Neural progenitor cell (in vitro differentiated cells): ENCODE data around the gene GRIK2. TPM values are rescaled to one million over a fixed set of nuclear protein-coding genes. Genes with fewer than 3 reads are reported as not detected.

Source experiments
- DNase-seq: peaks from one replicate; pipeline ENCODE4 v3.0.0-alpha.2; 2016; ENCODE audit warnings: low spot score
- H2AFZ ChIP-seq: fragments of 200-600 bp; sonication (generic); replicated peaks from 2 replicates; pipeline ENCODE4 v1.6.1; 2016; ENCODE audit warnings: antibody characterized with exemption
- H3F3A ChIP-seq: fragments of 200-600 bp; sonication (generic); 2 replicates; pipeline ENCODE4 v1.6.1; 2016; ENCODE audit warnings: antibody characterized with exemption, low read depth
- H3K27ac ChIP-seq: fragments of 200-600 bp; sonication (generic); 2 replicates; pipeline ENCODE4 v1.5.1; 2016; ENCODE audit warnings: mild to moderate bottlenecking
- H3K27me3 ChIP-seq: fragments of 200-600 bp; sonication (generic); 2 replicates; pipeline ENCODE4 v1.6.1; 2016; ENCODE audit warnings: mild to moderate bottlenecking, moderate library complexity
- H3K36me3 ChIP-seq: fragments of 200-600 bp; sonication (generic); 2 replicates; pipeline ENCODE4 v1.5.1; 2016
- H3K4me1 ChIP-seq: fragments of 200-600 bp; sonication (generic); 2 replicates; pipeline ENCODE4 v1.6.1; 2016; ENCODE audit warnings: mixed run types
- H3K4me2 ChIP-seq: fragments of 200-600 bp; sonication (generic); 2 replicates; pipeline ENCODE4 v1.6.1; 2016
- H3K4me3 ChIP-seq: fragments of 200-600 bp; sonication (generic); 2 replicates; pipeline ENCODE4 v1.5.1; 2016
- H3K79me2 ChIP-seq: fragments of 200-600 bp; sonication (generic); 2 replicates; pipeline ENCODE4 v1.6.1; 2016; ENCODE audit warnings: low read depth
- H3K9ac ChIP-seq: fragments of 200-600 bp; sonication (generic); 2 replicates; pipeline ENCODE4 v1.6.1; 2016
- H3K9me3 ChIP-seq: fragments of 200-600 bp; sonication (generic); 2 replicates; pipeline ENCODE4 v1.5.1; 2016; ENCODE audit warnings: low read depth
- H4K20me1 ChIP-seq: fragments of 200-600 bp; sonication (generic); 2 replicates; pipeline ENCODE4 v1.6.1; 2016; ENCODE audit warnings: low read depth
- H3K27ac Mint-ChIP-seq: 3 replicates; pipeline ENCODE4 v1.8.0; 2021; ENCODE audit warnings: mixed read lengths
- H3K27me3 Mint-ChIP-seq: 2 replicates; pipeline ENCODE4 v1.8.0; 2022; ENCODE audit warnings: low read depth, mild to moderate bottlenecking, inconsistent platforms, moderate library complexity, mixed read lengths; ENCODE audit not compliant: insufficient read depth
- H3K36me3 Mint-ChIP-seq: 3 replicates; pipeline ENCODE4 v1.8.0; 2021; ENCODE audit warnings: mixed read lengths
- H3K4me1 Mint-ChIP-seq: 3 replicates; pipeline ENCODE4 v1.8.0; 2021; ENCODE audit warnings: mixed read lengths
- H3K4me3 Mint-ChIP-seq: 3 replicates; pipeline ENCODE4 v1.8.0; 2021; ENCODE audit warnings: mild to moderate bottlenecking, moderate library complexity, mixed read lengths
- H3K9me3 Mint-ChIP-seq: 3 replicates; pipeline ENCODE4 v1.8.0; 2020; ENCODE audit warnings: mixed read lengths
- CTCF ChIP-seq: fragments of 200-600 bp; sonication (generic); IDR thresholded peaks from 2 replicates; pipeline ENCODE4 v1.5.1; 2017; ENCODE audit warnings: antibody characterized with exemption, mild to moderate bottlenecking
- EZH2 ChIP-seq: fragments of 200-600 bp; sonication (generic); IDR thresholded peaks from 2 replicates; pipeline ENCODE4 v1.6.1; 2017; ENCODE audit warnings: antibody characterized with exemption, mild to moderate bottlenecking, moderate library complexity
- EZH2phosphoT487 ChIP-seq: fragments of 200-600 bp; sonication (generic); IDR thresholded peaks from 2 replicates; pipeline ENCODE4 v1.6.1; 2017; ENCODE audit warnings: antibody characterized with exemption
- total RNA-seq: library from RNA; depleted of rRNA; stranded (reverse); fragments of >200 nt; gene quantifications from 2 replicates; pipeline ENCODE4 v1.2.3, GENCODE V29; 2015; ENCODE audit warnings: low replicate concordance

Gene GRIK2
- total RNA-seq, 1 donor from 2014 or later: 0.88 TPM

GRCh38 chr6:101444717-101445116, 51.2 kb downstream of the GRIK2 start:
- Mint-ChIP-seq H3K4me1 (peaks cover 4% of the 10 kb centered on the region), H3K27ac (no peak overlapping the region), H3K27me3 (no peaks in the 10 kb centered on the region), H3K36me3 (no peaks in the 10 kb centered on the region), H3K9me3 (no peaks in the 10 kb centered on the region), H3K4me3 (no peak overlapping the region)
- Histone ChIP-seq H3K79me2 (no peaks in the 10 kb centered on the region), H3F3A (no peaks in the 10 kb centered on the region), H3K27me3 (no peaks in the 10 kb centered on the region), H3K4me2 (no peak overlapping the region), H3K4me1 (no peaks in the 10 kb centered on the region), H3K36me3 (no peaks in the 10 kb centered on the region), H2AFZ (no peak overlapping the region), H3K9me3 (no peaks in the 10 kb centered on the region), H3K27ac (no peak overlapping the region), H4K20me1 (no peaks in the 10 kb centered on the region), H3K9ac (no peak overlapping the region), H3K4me3 (no peak overlapping the region)
- TF ChIP-seq CTCF: no peak
- no peak for TF ChIP-seq EZH2
- no peak for TF ChIP-seq EZH2phosphoT487
- DNase-seq: no peak

- no peaks in the 10 kb centered on the region for H3F3A ChIP-seq
- no peaks in the 10 kb centered on the region for H3K27me3 ChIP-seq
- TF ChIP-seq EZH2 (no peak), CTCF (no peak), EZH2phosphoT487 (no peak)
- H3K9me3 ChIP-seq: no peaks in the 10 kb centered on the region
- H4K20me1 ChIP-seq: no peaks in the 10 kb centered on the region
- no peak overlapping the region for H3K27ac Mint-ChIP-seq
- H3K9ac ChIP-seq: no peak overlapping the region
- no peak overlapping the region for H2AFZ ChIP-seq
- no peaks in the 10 kb centered on the region for H3K9me3 Mint-ChIP-seq
- H3K4me1 ChIP-seq: no peaks in the 10 kb centered on the region
- no peak overlapping the region for H3K4me3 ChIP-seq
- no peaks in the 10 kb centered on the region for H3K27me3 Mint-ChIP-seq
- no peaks in the 10 kb centered on the region for H3K36me3 Mint-ChIP-seq
- H3K4me2 ChIP-seq: no peak overlapping the region
- no peak for DNase-seq
- no peaks in the 10 kb centered on the region for H3K79me2 ChIP-seq
- peaks cover 4% of the 10 kb centered on the region for H3K4me1 Mint-ChIP-seq
- no peaks in the 10 kb centered on the region for H3K36me3 ChIP-seq
- H3K4me3 Mint-ChIP-seq: no peak overlapping the region
- H3K27ac ChIP-seq: no peak overlapping the region
Observed at GRCh38 chr6:101445527-101445926, 52.0 kb downstream of the GRIK2 start.

- Histone ChIP-seq H4K20me1 (no peaks in the 10 kb centered on the region), H3K27me3 (no peaks in the 10 kb centered on the region), H3K9ac (no peak overlapping the region), H3K4me1 (peaks cover 4% of the 10 kb centered on the region), H3K4me3 (no peak overlapping the region), H3F3A (no peaks in the 10 kb centered on the region), H3K9me3 (no peaks in the 10 kb centered on the region), H3K79me2 (no peaks in the 10 kb centered on the region), H3K4me2 (no peak overlapping the region), H2AFZ (no peak overlapping the region), H3K27ac (no peak overlapping the region), H3K36me3 (no peaks in the 10 kb centered on the region)
- DNase-seq: no peak
- no peaks in the 10 kb centered on the region for H3K9me3 Mint-ChIP-seq
- no peaks in the 10 kb centered on the region for H3K36me3 Mint-ChIP-seq
- TF ChIP-seq EZH2phosphoT487: no peak
- TF ChIP-seq EZH2: no peak
- no peak for TF ChIP-seq CTCF
- peaks cover 13% of the 10 kb centered on the region for H3K4me1 Mint-ChIP-seq
- no peaks in the 10 kb centered on the region for H3K27me3 Mint-ChIP-seq
- no peak overlapping the region for H3K4me3 Mint-ChIP-seq
- no peak overlapping the region for H3K27ac Mint-ChIP-seq
Observed at GRCh38 chr6:101450901-101451300, 57.4 kb downstream of the GRIK2 start.

- no peaks in the 10 kb centered on the region for H3K9me3 Mint-ChIP-seq
- no peaks in the 10 kb centered on the region for H3K27me3 Mint-ChIP-seq
- H3K27ac Mint-ChIP-seq: no peak overlapping the region
- H3K79me2 ChIP-seq: no peaks in the 10 kb centered on the region
- no peaks in the 10 kb centered on the region for H3K36me3 Mint-ChIP-seq
- no peaks in the 10 kb centered on the region for H4K20me1 ChIP-seq
- TF ChIP-seq EZH2phosphoT487 (no peak), CTCF (no peak), EZH2 (no peak)
- H3K4me1 Mint-ChIP-seq: peaks cover 13% of the 10 kb centered on the region
- no peak overlapping the region for H3K4me2 ChIP-seq
- no peaks in the 10 kb centered on the region for H3K36me3 ChIP-seq
- no peak for DNase-seq
- no peak overlapping the region for H3K4me3 ChIP-seq
- no peak overlapping the region for H2AFZ ChIP-seq
- H3K4me3 Mint-ChIP-seq: no peak overlapping the region
- no peaks in the 10 kb centered on the region for H3F3A ChIP-seq
- H3K27me3 ChIP-seq: no peaks in the 10 kb centered on the region
- H3K9me3 ChIP-seq: no peaks in the 10 kb centered on the region
- no peak overlapping the region for H3K9ac ChIP-seq
- peaks cover 4% of the 10 kb centered on the region for H3K4me1 ChIP-seq
- no peak overlapping the region for H3K27ac ChIP-seq
Observed at GRCh38 chr6:101451981-101452380, 58.5 kb downstream of the GRIK2 start.
